CD4-positive, alpha-beta T cell treated with Interleukin-17A for 1 hour (primary cell): Measurements from ENCODE around the gene PWP2.
"Not testable (repeated sequence)": the region's sequence is repeated elsewhere in the genome, so short reads cannot be mapped to it uniquely, and the experiment has no call there.

Source experiments
- DNase-seq: peaks from one replicate; pipeline ENCODE4 v3.0.0-alpha.2; 2020

Gene PWP2

GRCh38 chr21:44083631-44084291, 23.4 kb upstream of the PWP2 start:
- peak; percentile 75 for DNase-seq

GRCh38 chr21:44084496-44085241, 22.5 kb upstream of the PWP2 start:
- no peak for DNase-seq

- no peak for DNase-seq
These were observed 21.5 kb upstream of the PWP2 start for GRCh38 chr21:44085491-44086321.

GRCh38 chr21:44086636-44087425, 20.4 kb upstream of the PWP2 start:
- DNase-seq = no peak

GRCh38 chr21:44087426-44088400, 19.5 kb upstream of the PWP2 start:
- peak; percentile 41 for DNase-seq

- DNase-seq = no peak
These were observed 18.8 kb upstream of the PWP2 start for GRCh38 chr21:44088401-44088780.

GRCh38 chr21:44089001-44089911, 17.9 kb upstream of the PWP2 start:
- peak; percentile 78 for DNase-seq

- DNase-seq = peak; percentile 40
These were observed 16.9 kb upstream of the PWP2 start for GRCh38 chr21:44090325-44090724.

- DNase-seq = no peak
These were observed 15.0 kb upstream of the PWP2 start for GRCh38 chr21:44092211-44092610.

- no peak for DNase-seq
These were observed 13.4 kb upstream of the PWP2 start for GRCh38 chr21:44093761-44094160.

GRCh38 chr21:44094832-44095231, 12.4 kb upstream of the PWP2 start:
- DNase-seq = no peak

GRCh38 chr21:44098507-44098906, 8.7 kb upstream of the PWP2 start:
- not testable (repeated sequence) for DNase-seq

- DNase-seq = not testable (repeated sequence)
These were observed 8.2 kb upstream of the PWP2 start for GRCh38 chr21:44098964-44099363.

- not testable (repeated sequence) for DNase-seq
These were observed 390 bp downstream of the PWP2 start for GRCh38 chr21:44107589-44107988.

- DNase-seq = not testable (repeated sequence)
These were observed 6.6 kb downstream of the PWP2 start for GRCh38 chr21:44113702-44114371.

- DNase-seq = not testable (repeated sequence)
These were observed 14.9 kb downstream of the PWP2 start for GRCh38 chr21:44122131-44122530.

- not testable (repeated sequence) for DNase-seq
These were observed 20.6 kb downstream of the PWP2 start for GRCh38 chr21:44127827-44128226.

- not testable (repeated sequence) for DNase-seq
These were observed 26.5 kb downstream of the PWP2 start for GRCh38 chr21:44133715-44134057.

GRCh38 chr21:44134732-44135131, 27.5 kb downstream of the PWP2 start:
- DNase-seq = not testable (repeated sequence)

- peak; percentile 61 for DNase-seq
These were observed 30.8 kb downstream of the PWP2 start for GRCh38 chr21:44138039-44138438.
